Neural cell (in vitro differentiated cells): Measurements from ENCODE around the gene TMC6. TPM values are rescaled to one million over a fixed set of nuclear protein-coding genes. Genes with fewer than 3 reads are reported as not detected.

Source experiments
- H2AFZ ChIP-seq: fragments of 200-600, 300-800 bp; sonication (generic), shearing (Covaris generic); 2 replicates; pipeline ENCODE4 v1.6.0; 2014; ENCODE audit warnings: low read depth, mild to moderate bottlenecking, antibody characterized with exemption, low read length, moderate library complexity
- H3F3A ChIP-seq: fragments of 200-600 bp; shearing (Covaris generic); 2 replicates; pipeline ENCODE4 v1.6.1; 2016; ENCODE audit warnings: mild to moderate bottlenecking, moderate library complexity, mixed read lengths, antibody characterized with exemption, low read length; ENCODE audit not compliant: insufficient read depth, poor library complexity, severe bottlenecking
- H3K27ac ChIP-seq: fragments of 200-600, 300-800 bp; sonication (generic), shearing (Covaris generic); 2 replicates; pipeline ENCODE4 v1.5.1; 2014; ENCODE audit warnings: mild to moderate bottlenecking, low read length, moderate library complexity
- H3K27me3 ChIP-seq: fragments of 300-800, 200-600 bp; sonication (generic), shearing (Covaris generic); 2 replicates; pipeline ENCODE4 v1.6.0; 2014; ENCODE audit warnings: mild to moderate bottlenecking, low read depth, low read length, moderate library complexity; ENCODE audit not compliant: insufficient read depth
- H3K36me3 ChIP-seq: fragments of 300-800, 200-600 bp; sonication (generic), shearing (Covaris generic); 2 replicates; pipeline ENCODE4 v1.5.1; 2014; ENCODE audit warnings: mild to moderate bottlenecking, antibody characterized with exemption, low read length, moderate library complexity; ENCODE audit not compliant: insufficient read depth
- H3K4me2 ChIP-seq: fragments of 300-800, 200-600 bp; sonication (generic), shearing (Covaris generic); 2 replicates; pipeline ENCODE4 v1.6.0; 2014; ENCODE audit warnings: mild to moderate bottlenecking, low read length
- H3K4me3 ChIP-seq: fragments of 300-800, 200-600 bp; sonication (generic), shearing (Covaris generic); 2 replicates; pipeline ENCODE4 v1.5.1; 2014; ENCODE audit warnings: mild to moderate bottlenecking, low read length, moderate library complexity
- H3K79me2 ChIP-seq: fragments of 200-600 bp; shearing (Covaris generic); replicated peaks from 2 replicates; pipeline ENCODE4 v1.6.0; 2014; ENCODE audit warnings: mild to moderate bottlenecking, low read length, moderate library complexity; ENCODE audit not compliant: insufficient read depth
- H3K9ac ChIP-seq: fragments of 300-800, 200-600 bp; sonication (generic), shearing (Covaris generic); 2 replicates; pipeline ENCODE4 v1.6.1; 2016; ENCODE audit warnings: mild to moderate bottlenecking, low read length, mixed read lengths
- H3K9me2 ChIP-seq: fragments of 200-600 bp; shearing (Covaris generic); 2 replicates; pipeline ENCODE4 v1.6.1; 2016; ENCODE audit warnings: mild to moderate bottlenecking, low read length, mixed read lengths; ENCODE audit not compliant: insufficient read depth
- H3K9me3 ChIP-seq: fragments of 200-600, 300-800 bp; sonication (generic), shearing (Covaris generic); 2 replicates; pipeline ENCODE4 v1.6.1; 2016; ENCODE audit warnings: mild to moderate bottlenecking, mixed run types, low read length, moderate library complexity, mixed read lengths
- H4K20me1 ChIP-seq: fragments of 200-600 bp; shearing (Covaris generic); 2 replicates; pipeline ENCODE4 v1.6.1; 2016; ENCODE audit warnings: mild to moderate bottlenecking, mixed run types; ENCODE audit not compliant: insufficient read depth
- EP300 ChIP-seq: fragments of 450-650 bp; conservative IDR thresholded peaks from 2 replicates; pipeline ENCODE4 v1.6.1; 2014; ENCODE audit warnings: antibody characterized with exemption, mild to moderate bottlenecking, moderate library complexity; ENCODE audit not compliant: poor library complexity, severe bottlenecking
- EZH2 ChIP-seq: fragments of 200-600, 300-800 bp; shearing (Covaris generic), sonication (generic); IDR thresholded peaks from 2 replicates; pipeline ENCODE4 v1.6.1; 2014; ENCODE audit warnings: antibody characterized with exemption, low read length, borderline replicate concordance, mild to moderate bottlenecking; ENCODE audit not compliant: insufficient read depth, poor library complexity, severe bottlenecking
- MXI1 ChIP-seq: fragments of 450-650 bp; conservative IDR thresholded peaks from 2 replicates; pipeline ENCODE4 v1.6.1; 2014; ENCODE audit warnings: antibody characterized with exemption, mild to moderate bottlenecking; ENCODE audit not compliant: poor library complexity, severe bottlenecking
- POLR2AphosphoS5 ChIP-seq: IDR thresholded peaks from 2 replicates; pipeline ENCODE4 v1.6.1; 2012
- RAD21 ChIP-seq: fragments of 450-650 bp; conservative IDR thresholded peaks from 2 replicates; pipeline ENCODE4 v1.6.1; 2014; ENCODE audit warnings: antibody characterized with exemption, mild to moderate bottlenecking, moderate library complexity
- SMC3 ChIP-seq: fragments of 450-650 bp; conservative IDR thresholded peaks from 2 replicates; pipeline ENCODE4 v1.6.1; 2014; ENCODE audit warnings: antibody characterized with exemption, mild to moderate bottlenecking, moderate library complexity; ENCODE audit not compliant: poor library complexity
- TAF1 ChIP-seq: IDR thresholded peaks from 2 replicates; pipeline ENCODE4 v1.6.1; 2012; ENCODE audit warnings: low read depth
- polyA plus RNA-seq: library from polyadenylated mRNA; depleted of rRNA; stranded (reverse); fragments of >200 nt; gene quantifications from 2 replicates; pipeline ENCODE4 v1.2.3, GENCODE V29; 2014
- TF ChIP-seq, protein P1 (sequence below): IDR thresholded peaks from 2 replicates; pipeline ENCODE4 v1.6.1; 2012; ENCODE audit warnings: borderline replicate concordance
- TF ChIP-seq, protein P2 (sequence below): fragments of 450-650 bp; IDR thresholded peaks from 2 replicates; pipeline ENCODE4 v1.5.1; 2014; ENCODE audit warnings: antibody characterized with exemption, mild to moderate bottlenecking, moderate library complexity; ENCODE audit not compliant: poor library complexity, severe bottlenecking

Gene TMC6
- polyA plus RNA-seq, 1 donor from 2014 or later: 0.16 TPM

DNA sequence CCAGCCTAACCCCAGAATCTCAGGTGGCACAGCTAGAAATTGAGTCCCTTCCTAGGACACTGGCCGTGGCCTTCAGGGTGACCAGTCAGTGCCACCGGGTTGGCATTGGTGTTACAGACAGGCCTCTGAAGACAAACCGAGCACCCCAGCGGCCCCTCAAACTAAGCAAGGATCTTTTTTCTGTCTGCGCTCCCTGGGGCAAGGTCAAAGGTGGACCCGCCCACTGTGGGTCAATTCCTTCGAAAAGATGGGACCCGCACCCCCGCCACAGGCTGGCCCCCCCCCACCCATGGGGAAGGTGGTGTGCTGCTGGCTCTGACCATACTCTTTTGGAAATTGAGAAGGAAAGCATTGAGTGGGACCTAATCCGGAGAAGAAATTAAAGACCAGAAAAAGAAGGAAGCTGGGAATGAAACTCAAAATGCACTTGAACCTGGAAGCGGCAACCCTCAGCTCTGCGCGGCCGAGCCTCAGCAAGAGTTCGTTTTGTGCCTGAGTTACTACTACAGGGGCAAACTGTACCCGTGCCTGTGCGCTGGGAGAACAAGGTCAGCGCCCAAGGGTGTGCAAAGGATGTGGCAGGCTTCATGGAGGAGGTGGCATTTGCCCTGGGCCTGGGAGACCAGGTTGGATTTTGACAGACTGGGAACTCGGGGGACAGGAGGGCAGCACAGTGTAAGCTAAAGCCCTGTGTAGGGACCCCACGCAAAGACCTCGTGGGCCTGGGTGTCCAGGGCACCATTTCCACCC, 20.4 kb downstream of the TMC6 start:
- H3K4me2 ChIP-seq: no peak overlapping the region
- no peaks in the 10 kb centered on the region for H3K27me3 ChIP-seq
- no peaks in the 10 kb centered on the region for H3F3A ChIP-seq
- H3K4me3 ChIP-seq: no peak overlapping the region
- H3K9me3 ChIP-seq: no peaks in the 10 kb centered on the region
- H3K36me3 ChIP-seq: peaks cover 12% of the 10 kb centered on the region
- TF ChIP-seq SMC3 (no peak), MXI1 (no peak), EP300 (no peak), EZH2 (no peak), RAD21 (no peak), TAF1 (no peak), POLR2AphosphoS5 (no peak)
- TF ChIP-seq, protein P1, sequence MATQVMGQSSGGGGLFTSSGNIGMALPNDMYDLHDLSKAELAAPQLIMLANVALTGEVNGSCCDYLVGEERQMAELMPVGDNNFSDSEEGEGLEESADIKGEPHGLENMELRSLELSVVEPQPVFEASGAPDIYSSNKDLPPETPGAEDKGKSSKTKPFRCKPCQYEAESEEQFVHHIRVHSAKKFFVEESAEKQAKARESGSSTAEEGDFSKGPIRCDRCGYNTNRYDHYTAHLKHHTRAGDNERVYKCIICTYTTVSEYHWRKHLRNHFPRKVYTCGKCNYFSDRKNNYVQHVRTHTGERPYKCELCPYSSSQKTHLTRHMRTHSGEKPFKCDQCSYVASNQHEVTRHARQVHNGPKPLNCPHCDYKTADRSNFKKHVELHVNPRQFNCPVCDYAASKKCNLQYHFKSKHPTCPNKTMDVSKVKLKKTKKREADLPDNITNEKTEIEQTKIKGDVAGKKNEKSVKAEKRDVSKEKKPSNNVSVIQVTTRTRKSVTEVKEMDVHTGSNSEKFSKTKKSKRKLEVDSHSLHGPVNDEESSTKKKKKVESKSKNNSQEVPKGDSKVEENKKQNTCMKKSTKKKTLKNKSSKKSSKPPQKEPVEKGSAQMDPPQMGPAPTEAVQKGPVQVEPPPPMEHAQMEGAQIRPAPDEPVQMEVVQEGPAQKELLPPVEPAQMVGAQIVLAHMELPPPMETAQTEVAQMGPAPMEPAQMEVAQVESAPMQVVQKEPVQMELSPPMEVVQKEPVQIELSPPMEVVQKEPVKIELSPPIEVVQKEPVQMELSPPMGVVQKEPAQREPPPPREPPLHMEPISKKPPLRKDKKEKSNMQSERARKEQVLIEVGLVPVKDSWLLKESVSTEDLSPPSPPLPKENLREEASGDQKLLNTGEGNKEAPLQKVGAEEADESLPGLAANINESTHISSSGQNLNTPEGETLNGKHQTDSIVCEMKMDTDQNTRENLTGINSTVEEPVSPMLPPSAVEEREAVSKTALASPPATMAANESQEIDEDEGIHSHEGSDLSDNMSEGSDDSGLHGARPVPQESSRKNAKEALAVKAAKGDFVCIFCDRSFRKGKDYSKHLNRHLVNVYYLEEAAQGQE: no peak
- TF ChIP-seq, protein P2, sequence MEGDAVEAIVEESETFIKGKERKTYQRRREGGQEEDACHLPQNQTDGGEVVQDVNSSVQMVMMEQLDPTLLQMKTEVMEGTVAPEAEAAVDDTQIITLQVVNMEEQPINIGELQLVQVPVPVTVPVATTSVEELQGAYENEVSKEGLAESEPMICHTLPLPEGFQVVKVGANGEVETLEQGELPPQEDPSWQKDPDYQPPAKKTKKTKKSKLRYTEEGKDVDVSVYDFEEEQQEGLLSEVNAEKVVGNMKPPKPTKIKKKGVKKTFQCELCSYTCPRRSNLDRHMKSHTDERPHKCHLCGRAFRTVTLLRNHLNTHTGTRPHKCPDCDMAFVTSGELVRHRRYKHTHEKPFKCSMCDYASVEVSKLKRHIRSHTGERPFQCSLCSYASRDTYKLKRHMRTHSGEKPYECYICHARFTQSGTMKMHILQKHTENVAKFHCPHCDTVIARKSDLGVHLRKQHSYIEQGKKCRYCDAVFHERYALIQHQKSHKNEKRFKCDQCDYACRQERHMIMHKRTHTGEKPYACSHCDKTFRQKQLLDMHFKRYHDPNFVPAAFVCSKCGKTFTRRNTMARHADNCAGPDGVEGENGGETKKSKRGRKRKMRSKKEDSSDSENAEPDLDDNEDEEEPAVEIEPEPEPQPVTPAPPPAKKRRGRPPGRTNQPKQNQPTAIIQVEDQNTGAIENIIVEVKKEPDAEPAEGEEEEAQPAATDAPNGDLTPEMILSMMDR: no peak
- no peak overlapping the region for H3K27ac ChIP-seq
- H4K20me1 ChIP-seq: no peaks in the 10 kb centered on the region
- H3K9me2 ChIP-seq: no peaks in the 10 kb centered on the region
- no peak overlapping the region for H2AFZ ChIP-seq
- H3K79me2 ChIP-seq: no peaks in the 10 kb centered on the region
- no peak overlapping the region for H3K9ac ChIP-seq

DNA sequence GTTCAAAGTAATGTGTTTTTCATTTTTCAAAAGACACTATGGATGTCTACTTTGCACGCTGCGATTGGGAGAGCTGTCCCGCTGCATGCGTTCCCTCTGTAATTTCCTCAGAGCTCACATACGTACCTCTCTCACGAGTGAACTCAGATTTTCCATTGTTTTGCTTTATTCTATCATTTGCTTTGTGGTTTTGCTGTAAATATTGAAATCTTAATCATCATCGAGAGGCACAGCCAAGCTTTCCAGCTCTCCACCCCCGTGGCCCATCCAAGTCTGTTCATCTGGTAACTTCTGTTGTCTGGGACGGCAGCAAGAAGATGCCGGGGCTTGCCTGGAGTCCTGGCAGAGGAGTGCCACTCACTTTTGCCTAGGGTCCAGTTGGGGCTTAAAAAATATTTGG, 21.1 kb downstream of the TMC6 start:
- TF ChIP-seq POLR2AphosphoS5: no peak
- TF ChIP-seq, protein P1: no peak
- TF ChIP-seq EP300: no peak
- no peak for TF ChIP-seq SMC3
- TF ChIP-seq MXI1: no peak
- TF ChIP-seq EZH2: no peak
- TF ChIP-seq, protein P2: no peak
- TF ChIP-seq TAF1: no peak
- no peak for TF ChIP-seq RAD21
- no peaks in the 10 kb centered on the region for H3K27me3 ChIP-seq
- no peaks in the 10 kb centered on the region for H3K9me2 ChIP-seq

More for the DNA sequence above, 21.1 kb downstream of the TMC6 start:
- Histone ChIP-seq H3K9ac (no peak overlapping the region), H3K79me2 (no peaks in the 10 kb centered on the region), H3K9me3 (no peaks in the 10 kb centered on the region), H2AFZ (no peak overlapping the region), H3K36me3 (peaks cover 12% of the 10 kb centered on the region), H4K20me1 (no peaks in the 10 kb centered on the region), H3K27ac (no peak overlapping the region), H3K4me3 (no peak overlapping the region), H3K4me2 (no peak overlapping the region), H3F3A (no peaks in the 10 kb centered on the region)
